NCI-H128 (cell line): Measurements from ENCODE around the gene RCAN2.

ENCODE experiments used
- DNase-seq: peaks from one replicate; lab custom pipeline; 2025; ENCODE audit not compliant: unreplicated experiment; lab: John Stamatoyannopoulos, UW

Gene RCAN2

DNA sequence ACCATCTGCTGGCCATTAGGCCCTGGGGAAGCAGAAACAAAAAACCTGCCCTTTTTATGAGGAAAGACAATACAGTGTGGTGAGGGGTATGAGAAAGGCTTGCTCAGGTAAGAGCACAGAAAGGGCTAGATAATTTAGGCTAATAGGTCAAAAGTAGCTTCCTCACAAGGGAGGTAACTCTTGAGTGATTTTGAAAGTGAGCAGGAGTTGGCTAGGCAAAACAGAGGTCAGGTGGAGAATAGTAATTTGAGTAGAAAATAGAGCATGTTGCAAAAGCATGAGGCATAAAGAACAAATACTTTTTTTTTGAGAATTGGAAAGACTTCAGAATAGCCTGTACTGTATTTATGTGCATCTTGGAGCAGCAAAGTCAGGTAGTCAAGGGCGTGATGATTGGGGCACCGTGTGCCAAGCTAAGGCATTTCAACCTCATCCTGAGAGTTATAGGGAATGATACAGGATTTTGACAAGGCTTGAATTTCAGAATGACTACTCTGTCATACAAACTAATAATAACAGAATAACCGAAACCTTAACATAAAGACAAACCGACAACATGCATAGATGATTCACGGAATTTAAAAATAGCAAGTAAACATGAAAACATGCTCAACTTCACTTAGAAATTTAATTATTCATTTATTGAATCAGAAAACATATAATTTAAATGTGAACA is 197.5 kb downstream of the RCAN2 start:
- DNase-seq, result no peak

DNA sequence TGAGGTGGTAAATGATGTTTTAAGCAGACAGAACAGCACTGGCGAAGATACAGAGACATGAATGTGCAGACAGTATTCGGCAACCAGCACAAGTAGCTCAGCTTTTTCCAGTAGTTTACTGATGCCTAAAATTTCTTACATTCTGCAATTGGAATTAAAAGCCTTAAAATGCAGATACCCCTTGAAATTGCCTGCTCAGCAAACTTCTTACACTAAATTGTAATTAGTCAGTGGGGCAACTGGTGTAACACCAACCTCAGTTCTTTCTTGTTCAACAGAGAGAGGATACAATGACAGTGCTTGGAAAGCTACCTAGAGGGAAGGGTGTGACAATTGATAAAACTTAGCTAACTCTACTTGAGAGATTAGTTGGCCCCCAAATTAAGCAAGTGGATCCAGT is 199.4 kb downstream of the RCAN2 start:
- DNase-seq, result no peak

DNA sequence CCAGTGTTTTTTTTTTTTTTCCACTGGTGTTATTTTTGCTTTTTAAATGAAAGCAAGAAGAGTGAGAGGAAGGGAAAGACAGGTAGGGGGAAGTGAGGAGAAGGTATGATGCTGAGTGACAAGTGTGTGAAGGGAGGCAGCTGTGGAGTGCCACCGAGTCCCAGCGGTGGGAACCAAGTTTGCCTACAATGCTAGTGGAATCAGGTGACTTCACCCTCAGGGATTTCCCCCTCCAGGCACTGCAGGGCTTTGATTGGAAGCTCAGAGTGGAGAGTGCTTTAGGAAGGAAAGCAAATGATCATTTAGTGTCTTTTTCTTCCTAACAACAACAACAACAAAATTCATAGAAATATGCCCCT is 200.0 kb downstream of the RCAN2 start:
- DNase-seq, result no peak

DNA sequence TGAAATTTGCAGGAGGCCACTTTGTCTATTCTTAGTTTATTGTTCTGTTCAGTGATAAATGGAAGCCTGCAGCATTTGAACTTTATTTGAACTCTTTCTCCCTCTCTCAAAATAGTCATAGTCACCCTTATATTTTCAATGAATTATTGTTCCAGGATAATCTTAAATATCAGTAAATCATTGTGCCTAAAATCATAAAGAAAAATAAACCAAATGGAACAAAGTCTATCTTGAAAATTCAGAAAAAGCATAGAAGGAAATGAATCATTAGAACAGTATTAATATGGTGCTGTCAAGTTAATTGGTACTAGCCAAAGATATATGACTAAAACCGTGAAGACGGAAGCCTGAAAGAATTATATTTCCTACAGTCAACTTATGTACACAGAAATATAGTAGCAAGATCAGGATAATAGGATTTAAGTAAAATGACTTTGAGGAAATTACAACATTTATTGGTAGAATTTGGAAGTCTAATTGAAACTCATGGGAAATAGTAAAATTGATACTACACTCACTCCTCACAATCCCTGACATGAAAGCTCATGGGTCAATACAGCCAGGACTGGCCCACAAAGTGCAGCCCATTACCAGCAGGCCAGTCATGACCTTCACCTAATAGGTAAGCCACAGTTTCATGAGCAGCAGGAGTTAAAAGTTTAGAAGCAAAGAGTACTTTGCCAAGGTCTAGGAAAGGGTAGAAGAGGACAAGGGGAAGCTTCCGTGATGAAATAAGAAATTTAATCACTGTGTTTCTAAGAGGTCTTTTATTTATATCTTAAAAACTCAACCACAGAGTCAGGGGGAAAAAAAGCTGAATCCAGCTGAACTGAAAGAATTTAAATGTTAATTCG is 200.6 kb downstream of the RCAN2 start:
- no peak for DNase-seq

DNA sequence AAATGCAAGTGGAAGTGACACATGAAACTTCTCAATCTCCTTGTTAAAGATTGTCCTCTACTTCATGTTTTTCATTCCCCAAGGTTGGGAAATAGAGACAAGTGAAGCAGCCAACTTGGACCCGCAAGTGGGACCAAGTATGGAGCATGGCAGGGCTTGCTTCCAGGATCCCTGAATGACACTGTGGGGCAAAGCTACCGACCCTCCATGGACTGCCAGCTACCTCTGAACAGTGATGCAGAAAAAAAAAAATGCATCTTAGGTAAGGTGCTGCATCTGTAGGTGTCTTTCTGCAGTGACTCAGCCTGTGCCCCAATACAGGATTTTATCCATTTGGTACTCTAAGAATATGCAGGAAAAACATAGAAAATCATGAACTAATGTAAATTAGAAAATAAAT is 201.4 kb downstream of the RCAN2 start:
- DNase-seq, result no peak

DNA sequence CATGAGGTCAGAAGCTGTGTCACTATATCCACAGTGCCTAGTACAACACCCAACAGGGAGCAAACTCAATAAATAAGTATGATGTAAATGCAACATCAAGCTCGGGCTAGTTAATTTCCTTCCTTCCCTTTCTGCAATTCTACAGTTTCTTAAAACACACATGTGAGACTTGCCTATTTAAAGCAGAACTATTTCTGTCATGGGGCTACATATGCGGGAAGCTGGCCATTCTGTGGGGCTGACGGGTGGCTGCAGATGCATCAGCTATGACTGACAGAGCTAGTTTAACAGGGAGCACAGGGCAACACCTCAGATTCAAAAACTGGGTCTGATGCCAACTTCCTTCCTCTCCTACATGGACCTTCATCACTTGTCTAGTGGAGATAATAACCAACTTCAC is 202.4 kb downstream of the RCAN2 start:
- no peak for DNase-seq

DNA sequence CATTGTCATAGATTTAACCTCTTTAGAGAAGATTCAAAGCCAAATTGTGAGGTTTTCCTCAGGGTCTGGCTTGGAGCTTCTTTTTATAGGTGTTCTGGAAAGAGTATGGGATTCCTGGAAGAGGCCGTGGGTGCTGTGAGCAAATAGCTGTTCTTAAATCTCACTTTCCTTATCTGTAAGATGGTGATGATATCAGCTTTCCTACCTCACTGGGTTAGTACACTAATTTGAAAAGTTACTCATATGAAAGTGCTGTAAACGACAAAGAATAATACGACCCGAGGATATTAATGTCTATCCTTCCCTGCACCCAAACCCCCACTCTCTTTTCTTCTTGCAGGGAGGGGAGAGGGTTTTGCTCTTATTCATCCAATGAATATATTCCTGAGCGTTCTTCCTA is 203.6 kb downstream of the RCAN2 start:
- no peak for DNase-seq

DNA sequence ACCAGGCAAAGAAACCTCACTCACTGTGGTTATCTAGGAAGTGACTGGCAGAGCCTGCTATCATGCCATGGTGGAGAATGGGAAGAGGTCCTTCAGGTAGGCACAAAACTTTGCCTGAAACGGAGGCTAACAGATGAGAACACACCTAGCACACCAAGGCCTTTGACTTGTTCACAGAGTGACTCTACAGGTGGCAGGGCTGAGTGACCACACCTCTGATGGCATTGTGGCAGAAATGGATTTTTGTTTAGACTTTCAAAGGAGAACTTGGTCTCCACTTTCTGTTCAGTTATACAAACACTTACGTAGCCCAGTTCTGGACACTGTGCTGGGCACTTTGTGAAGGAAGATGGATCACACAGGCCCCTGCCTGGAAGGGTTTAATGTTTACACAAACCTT is 204.2 kb downstream of the RCAN2 start:
- no peak for DNase-seq

DNA sequence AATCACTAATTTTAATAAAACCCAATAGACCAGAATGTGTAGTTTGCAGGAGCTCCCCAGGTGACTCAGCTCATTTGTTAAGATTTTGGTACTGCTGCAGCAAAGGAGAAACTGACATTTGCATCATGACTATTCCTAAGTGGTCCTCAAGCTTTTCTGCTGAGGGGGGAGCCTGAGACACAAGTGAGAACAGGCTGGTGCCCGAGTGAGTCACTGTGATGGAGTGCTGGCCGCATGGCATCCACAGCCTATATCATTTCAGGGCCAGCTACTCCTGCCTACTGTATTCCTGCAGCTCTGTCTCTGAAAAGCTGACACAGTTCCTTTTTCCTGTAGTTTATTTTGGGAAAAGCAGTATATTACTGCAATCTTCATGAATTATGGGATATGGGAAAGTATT is 206.8 kb downstream of the RCAN2 start:
- DNase-seq, result no peak

DNA sequence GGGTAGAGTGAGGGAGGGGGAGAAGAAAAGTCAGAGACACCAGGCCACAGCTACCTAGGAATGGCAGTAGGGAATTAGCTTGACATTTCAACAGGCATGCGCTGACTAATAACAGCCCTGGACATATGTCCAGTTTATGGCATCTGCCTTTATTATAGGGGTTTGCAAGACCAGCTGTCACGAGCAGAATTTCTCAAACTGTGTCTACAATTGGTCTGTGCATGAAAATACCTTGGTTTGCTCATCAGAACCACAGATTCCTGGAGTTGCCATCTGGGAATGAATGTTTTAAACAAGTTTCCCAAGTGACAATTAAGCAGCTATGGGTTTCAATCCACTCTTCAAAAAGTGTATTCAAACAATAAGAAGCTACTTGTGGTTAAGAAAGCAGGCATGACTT is 210.1 kb downstream of the RCAN2 start:
- no peak for DNase-seq

DNA sequence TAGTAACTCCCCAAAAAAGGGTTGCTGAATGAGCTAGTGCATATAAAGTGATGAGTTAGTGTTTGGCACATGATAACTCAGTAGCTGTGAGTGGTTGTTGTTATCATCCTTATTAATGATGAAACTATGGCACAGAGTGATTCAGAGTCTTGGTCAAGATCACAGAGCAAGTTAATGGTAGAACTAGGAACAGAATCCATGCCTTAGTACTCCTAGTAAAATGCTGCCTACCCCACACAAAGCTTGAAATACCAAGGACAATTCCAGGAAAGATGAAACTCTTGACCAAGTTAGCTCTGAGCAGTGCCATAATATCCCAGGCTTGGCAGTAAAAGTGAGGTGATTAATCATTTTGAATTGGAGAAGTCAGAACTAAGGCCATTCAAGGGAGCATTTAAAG is 211.4 kb downstream of the RCAN2 start:
- no peak for DNase-seq

DNA sequence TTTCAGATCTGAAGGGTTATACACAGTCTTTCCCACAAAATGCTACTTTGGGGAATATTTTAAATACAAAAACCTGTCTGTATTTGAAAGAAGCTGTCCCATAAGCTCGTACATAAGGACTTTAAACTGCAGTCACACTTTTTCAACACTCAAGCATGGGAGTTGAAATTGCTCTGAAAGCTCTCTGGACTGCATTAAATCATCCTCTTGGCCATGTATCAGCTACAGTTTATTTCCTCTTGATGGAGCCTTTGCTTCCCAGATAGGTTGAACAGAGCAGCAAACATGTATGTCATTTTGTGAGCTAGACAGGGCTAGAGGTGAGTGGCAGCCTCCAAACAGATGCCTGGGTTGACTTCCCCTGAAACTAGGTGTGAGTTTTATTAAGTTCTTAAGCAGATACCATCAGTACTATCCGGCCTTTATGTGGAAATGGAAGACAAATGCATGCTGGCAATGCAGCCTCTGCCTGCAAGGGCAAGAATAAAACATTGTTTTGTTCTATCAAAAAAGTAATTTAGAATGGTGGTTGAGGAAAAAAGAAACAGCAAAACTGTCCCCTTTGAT is 214.6 kb downstream of the RCAN2 start:
- no peak for DNase-seq

DNA sequence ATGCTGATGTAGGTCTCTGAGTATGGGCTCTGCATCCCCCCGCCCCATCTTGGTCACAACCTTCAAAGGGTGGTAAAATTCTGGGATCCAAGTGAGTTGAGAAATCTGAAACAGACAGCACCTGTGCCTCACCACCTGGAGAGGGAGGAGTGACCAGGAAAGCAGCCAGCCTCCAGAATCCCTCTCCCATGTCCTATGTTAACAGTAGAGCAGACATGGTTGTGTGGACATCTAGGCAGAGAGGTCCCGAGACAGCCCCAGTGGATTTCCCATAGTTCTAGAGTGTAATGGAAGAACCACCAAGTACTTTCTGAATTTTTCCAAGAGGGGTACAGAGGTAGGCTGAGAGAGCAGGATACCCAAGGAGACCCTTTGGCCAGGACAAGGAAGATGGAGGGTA is 216.7 kb downstream of the RCAN2 start:
- no peak for DNase-seq

DNA sequence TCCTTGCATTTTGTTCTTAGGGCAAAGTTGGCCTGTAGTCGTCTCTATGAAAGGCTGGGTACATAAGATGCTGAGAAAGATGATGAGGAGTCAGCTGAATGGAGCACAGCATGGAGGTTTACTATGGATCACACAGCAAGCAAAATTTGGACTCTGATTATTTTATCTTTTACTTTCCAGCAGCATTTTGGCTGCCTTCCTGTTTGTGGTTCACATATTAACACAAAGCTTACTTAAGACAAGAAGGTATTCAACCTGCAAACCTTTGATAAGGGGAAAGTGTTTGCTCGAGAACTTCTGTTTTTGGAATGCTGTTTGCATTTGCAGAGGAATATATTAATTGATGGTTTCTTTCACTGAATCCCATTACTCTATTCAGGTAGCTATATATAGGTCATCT is 217.3 kb downstream of the RCAN2 start:
- no peak for DNase-seq

DNA sequence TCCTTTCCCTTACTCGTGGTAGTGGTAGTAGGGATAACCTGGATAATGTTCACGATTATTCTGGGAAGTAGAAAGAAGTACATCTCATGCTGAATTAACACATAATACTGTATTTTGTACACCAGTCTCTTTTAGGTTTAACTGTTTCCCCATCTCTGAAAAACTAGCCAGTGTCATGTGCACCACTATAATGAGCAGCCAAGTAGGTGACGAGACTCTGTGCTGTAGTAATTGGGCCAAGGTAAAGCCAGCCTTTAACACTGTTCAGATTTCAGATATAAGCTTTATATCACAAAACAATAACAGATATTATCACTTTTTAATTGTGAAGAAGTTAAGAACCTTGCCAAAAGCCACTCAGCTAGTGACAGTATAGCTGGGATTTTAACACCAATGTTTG is 219.5 kb downstream of the RCAN2 start:
- no peak for DNase-seq

DNA sequence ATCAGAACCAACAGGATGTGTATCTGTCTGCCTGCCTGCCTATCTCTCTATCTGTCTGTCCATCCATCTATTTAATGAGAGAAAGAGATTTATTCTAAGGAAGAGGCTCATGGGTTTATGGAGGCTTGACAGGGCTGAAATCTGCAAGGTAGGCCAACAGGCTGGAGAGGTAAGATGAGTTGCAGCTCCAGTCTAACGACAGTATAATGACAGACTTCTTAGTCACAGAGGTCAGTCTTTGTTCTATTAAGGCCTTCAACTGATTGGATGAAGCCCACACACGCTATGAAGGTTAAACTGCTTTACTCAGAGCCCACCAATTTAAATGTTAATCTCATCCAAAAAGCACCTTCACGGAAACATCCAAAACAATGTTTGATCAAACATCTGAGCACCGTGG is 220.1 kb downstream of the RCAN2 start:
- DNase-seq, result no peak

DNA sequence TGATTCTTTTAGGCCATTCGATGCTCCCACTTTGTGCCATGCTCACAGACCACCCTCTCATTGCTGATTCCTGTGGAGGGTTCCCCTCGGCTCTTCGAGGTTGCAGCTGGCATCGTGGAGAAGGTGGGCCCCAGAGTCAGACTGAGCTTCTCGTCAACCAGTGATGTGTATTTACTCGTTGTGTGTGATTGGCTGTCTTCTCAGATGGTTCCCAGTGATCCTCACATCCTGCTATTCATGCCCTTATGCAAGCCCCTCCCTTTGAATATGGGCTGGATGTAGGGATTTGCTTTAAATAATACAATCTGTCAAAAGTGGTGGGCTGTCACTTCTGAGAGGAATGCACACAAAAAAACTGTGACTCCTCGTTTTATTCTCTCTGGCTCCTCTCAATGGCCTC is 220.9 kb downstream of the RCAN2 start:
- DNase-seq, result no peak

DNA sequence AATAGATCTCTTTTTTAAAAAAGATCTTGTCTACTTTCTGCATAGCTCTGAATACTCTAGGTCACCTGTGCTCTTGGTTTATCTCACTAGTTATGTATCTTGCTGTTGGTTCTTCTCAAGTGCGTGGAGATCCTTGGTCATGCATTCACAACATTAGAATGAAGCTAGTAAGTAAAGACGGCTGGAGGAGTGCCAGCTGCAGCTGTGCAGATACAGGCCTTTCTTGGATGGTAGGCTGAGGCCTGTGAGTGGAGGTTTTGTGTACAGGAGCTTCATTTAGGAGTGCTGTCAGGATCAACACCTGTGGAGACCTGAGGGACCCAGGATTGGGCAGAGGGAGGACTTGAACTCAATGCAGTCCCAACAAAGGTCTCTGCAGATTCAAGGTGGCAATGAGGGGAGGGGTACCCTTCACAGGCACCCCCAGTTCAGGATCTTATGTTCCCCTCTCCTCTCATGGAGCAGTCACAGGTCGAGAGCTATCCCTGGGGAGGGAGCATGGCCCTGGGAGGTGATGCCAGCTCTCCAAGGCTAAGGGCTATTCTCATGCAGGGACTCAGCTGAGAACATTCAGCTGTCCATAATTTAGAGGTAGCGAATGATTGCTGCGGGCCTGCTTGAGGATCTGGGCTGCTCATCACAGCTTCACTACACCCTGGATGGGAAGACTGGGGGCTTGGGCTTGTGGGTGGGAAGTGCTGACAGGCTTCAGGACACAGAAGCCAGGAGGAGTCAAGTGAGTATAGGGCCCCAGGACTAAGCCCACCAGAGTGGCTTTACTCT is 221.6 kb downstream of the RCAN2 start:
- no peak for DNase-seq

DNA sequence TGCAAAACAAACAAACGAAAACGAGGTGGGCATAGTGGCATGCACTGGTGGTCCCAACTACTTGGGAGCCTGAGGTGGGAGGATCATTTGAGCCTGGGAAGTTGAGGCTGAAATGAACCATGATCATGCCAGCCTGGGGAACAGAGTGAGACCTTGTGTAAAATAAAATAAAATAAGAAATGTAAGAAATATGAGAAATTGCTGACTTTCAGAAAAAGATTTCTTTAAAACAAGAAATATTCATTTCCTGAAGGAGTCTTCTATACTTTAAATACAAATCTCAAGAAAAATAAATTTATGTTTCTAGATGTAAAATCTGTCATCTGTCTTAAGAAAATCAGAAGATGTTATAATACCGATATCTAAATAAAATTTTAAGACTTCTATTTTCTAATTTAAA is 223.7 kb downstream of the RCAN2 start:
- DNase-seq, result no peak

DNA sequence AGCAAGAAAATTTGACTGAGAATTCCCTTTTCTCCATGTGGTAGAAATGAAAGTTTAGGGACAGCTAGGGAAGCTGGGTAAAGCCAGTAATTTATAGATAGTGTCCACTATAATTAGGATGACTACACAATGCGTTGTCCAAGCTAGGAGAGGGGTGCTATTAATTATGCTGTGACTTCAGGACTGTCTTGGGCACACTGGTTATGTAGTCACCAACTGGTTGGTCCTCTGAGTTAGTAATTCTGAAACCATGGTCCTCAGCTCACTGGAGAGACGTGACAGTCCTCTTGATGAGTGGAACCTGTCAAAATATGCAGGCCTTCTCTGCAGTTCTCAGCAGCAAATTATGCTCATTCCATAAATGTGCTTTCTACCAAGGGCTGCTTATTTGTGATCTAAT is 225.9 kb downstream of the RCAN2 start:
- DNase-seq, result no peak

DNA sequence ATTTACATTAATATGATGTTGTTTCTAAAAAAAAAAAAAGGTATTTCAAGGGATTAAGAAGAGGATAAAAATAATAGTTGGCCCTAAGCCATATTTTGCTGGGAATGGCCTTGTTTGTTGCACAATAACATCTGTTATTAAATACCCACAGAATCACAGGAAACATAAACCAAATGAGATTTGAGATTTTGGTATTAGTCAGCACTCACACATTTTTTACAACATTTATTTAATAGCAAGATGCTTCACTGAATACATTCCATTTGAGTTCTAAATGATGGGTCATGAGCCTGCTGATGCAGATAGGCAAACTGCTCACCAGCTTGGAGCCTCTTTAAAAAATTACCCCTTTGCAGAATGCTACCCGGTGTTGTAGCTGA is 227.6 kb downstream of the RCAN2 start:
- DNase-seq, result no peak
